Heart left ventricle (tissue), 16 donors: ENCODE data around the gene TMEM270. TPM values are rescaled to one million over a fixed set of nuclear protein-coding genes. Genes with fewer than 3 reads are reported as not detected.

Experiments used
- ATAC-seq, 4 donors: fragments of 200-7000 bp; cut with Tn5 transposase; one replicate each; pipeline ENCODE4 v1.9.1; 2020 to 2022; ENCODE audit warnings: moderate library complexity in 4 of 4, mild to moderate bottlenecking in 3 of 4, moderate number of reproducible peaks in 1 of 4
- DNase-seq, 5 donors: peaks; one replicate each; pipeline ENCODE4 v3.0.0-alpha.2; 2020
- H3K27ac ChIP-seq, 12 donors: fragments of 200-600 bp; sonication (generic) in 4 of 12; one replicate each; pipeline versions ENCODE4 v1.5.0 to v1.8.0; 2016 to 2022; ENCODE audit warnings: mild to moderate bottlenecking in 2 of 12
- H3K27me3 ChIP-seq, 9 donors: fragments of 200-600 bp; sonication (generic) in 2 of 9; one replicate each; pipeline versions ENCODE4 v1.5.1 to v1.8.0; 2016 to 2022; ENCODE audit warnings: mild to moderate bottlenecking in 3 of 9
- H3K36me3 ChIP-seq, 9 donors: fragments of 200-600 bp; sonication (generic) in 2 of 9; one replicate each; pipeline versions ENCODE4 v1.5.0 to v1.8.0; 2018 to 2022; ENCODE audit warnings: mild to moderate bottlenecking in 2 of 9
- H3K4me1 ChIP-seq, 12 donors: fragments of 200-600 bp; sonication (generic) in 4 of 12; one replicate each; pipeline versions ENCODE4 v1.5.0 to v1.8.0; 2016 to 2022; ENCODE audit warnings: mild to moderate bottlenecking in 3 of 12
- H3K4me3 ChIP-seq, 12 donors: fragments of 200-600 bp; sonication (generic) in 4 of 12; one replicate each; pipeline versions ENCODE4 v1.5.0 to v1.8.0; 2017 to 2022; ENCODE audit warnings: mild to moderate bottlenecking in 9 of 12, moderate library complexity in 4 of 12
- H3K9me3 ChIP-seq, 12 donors: fragments of 200-600 bp; sonication (generic) in 4 of 12; one replicate each; pipeline versions ENCODE4 v1.5.0 to v1.8.0; 2016 to 2022; ENCODE audit warnings: mild to moderate bottlenecking in 1 of 12
- CTCF ChIP-seq, 12 donors: fragments of 200-600 bp; sonication (generic) in 4 of 12; IDR thresholded peaks; one replicate each; pipeline versions ENCODE4 v1.5.0 to v1.8.0; 2018 to 2022; ENCODE audit warnings: antibody characterized with exemption in 12 of 12, mild to moderate bottlenecking in 5 of 12
- POLR2A ChIP-seq, 2 donors: fragments of 450-650 bp; IDR thresholded peaks; one replicate each; pipeline ENCODE4 v1.6.1; 2017; ENCODE audit warnings: antibody characterized with exemption in 2 of 2, mild to moderate bottlenecking in 2 of 2, moderate library complexity in 2 of 2
- WGBS, 4 donors: extraction: QIAGEN DNeasy Blood & Tissue Kit in 2 of 4; methylation state at CpG; one replicate each; pipeline versions ENCODE4 v1.1.5 to v1.1.7; 2013 to 2018; 5-methylcytosine and 5-hydroxymethylcytosine counted together
- intact Hi-C, 10 donors: fragments of 100-400 bp; cut with DNase I; formaldehyde crosslinking; loops; one replicate each; pipeline versions ENCODE4 v1.11.1 to v1.14.2; 2022
- polyA plus RNA-seq, 2 donors: library from polyadenylated mRNA; stranded (reverse); fragments of 200-250 nt; gene quantifications; one replicate each; pipeline ENCODE4 v1.2.3, GENCODE V29; 2013
- total RNA-seq, 9 donors: library from RNA; depleted of rRNA in 2 of 9; stranded (reverse); fragments of >200 nt in 2 of 9; fragmentation: NEBNext Ultra II Directional in 3 of 9; extraction: Animal tissue kit (Norgen Biotek cat#: 25700) in 3 of 9; gene quantifications; one replicate each; pipeline versions ENCODE4 v1.1.0 to v1.2.4, GENCODE V29; 2016 to 2023
- donor health status: ischemic (EF 13 %, LVEDD 7.1; RV severe dilation, severe dysfunction).
- donor health status: healthy with polysubstance abuse.
- donor health status: DM: no; HTN: yes; CAD: no.
- donor health status: DM: no; HTN: no; CAD: no.
- donor health status: ischemic (EF 25% LVEDD 6.9; RV normal size, moderate dysfunction).
- donor health status: ischemic (EF 25% LVEDD 5.7; RV mildly dilated, moderate dysfunction).
- donor health status: healthy.
- donor health status: DM: yes; HTN: yes; CAD: no.
- donor health status: ischemic (EF 35%, LVEDD 5.7; RV mildly dilated, moderate dysfunction).
- donor health status: nonischemic (EF 11% LVEDD 7.7; RV severe dilation, severe dysfunction).
- donor health status: DM: yes; HTN: yes; CAD: no.
- donor health status: PGD.
- donor health status: ischemic (EF 29% LVEDD 5.4; RV normal size, mild dysfunction).
- donor health status: nonischemic (EF 23%, LVEDD 6.1; RV moderate dilation, normal function).

Gene TMEM270
- total and polyA plus RNA-seq, 11 donors: not detected

- Histone ChIP-seq H3K27ac (peak overlapping the region in 10 of 12 donors; percentile 18 to 74 (median 44)), H3K4me1 (peaks cover 0 to 50% (median 15%) of the 10 kb centered on the region in 12 donors)
- intact Hi-C loops: loop anchor here in 2 of 10 donors (5.0 kb wide), 2 partner anchors 87 to 132 kb away; partner anchors contain the start of gene ELN (in 2 of the 2)
These were observed 34.0 kb downstream of the TMEM270 start for GRCh38 chr7:73894733-73895551.

GRCh38 chr7:73895626-73896025 lies 34.7 kb downstream of the TMEM270 start:
- intact Hi-C loops: loop anchor here in 1 of 10 donors (5.0 kb wide), 1 partner anchor 87 kb away; no protein-coding TSS in a partner anchor
- TF ChIP-seq POLR2A (IDR thresholded peaks at IDR 0.05) (no peak), CTCF (IDR thresholded peaks at IDR 0.05) (no peak)
- 71 to 86% (median 80%) methylated on average over 3 of the region's 3 CpGs for WGBS, 4 donors
- H3K4me3 ChIP-seq: no peak overlapping the region
- DNase-seq: no peak
- H3K27ac ChIP-seq: peak overlapping the region in 6 of 12 donors; percentile 22 to 74 (median 37)
- H3K27me3 ChIP-seq: no peaks in the 10 kb centered on the region
- peaks cover 0 to 50% (median 15%) of the 10 kb centered on the region in 12 donors for H3K4me1 ChIP-seq
- no peaks in the 10 kb centered on the region for H3K36me3 ChIP-seq
- peaks cover 0 to 27% (median 11%) of the 10 kb centered on the region in 12 donors for H3K9me3 ChIP-seq
- ATAC-seq: no peak

More at GRCh38 chr7:73894733-73895551, 34.0 kb downstream of the TMEM270 start:
- 65 to 75% (median 69%) methylated on average over 5 to 20 of the region's 20 CpGs for WGBS, 4 donors
- H3K36me3 ChIP-seq: no peaks in the 10 kb centered on the region
- no peaks in the 10 kb centered on the region for H3K27me3 ChIP-seq
- no peak overlapping the region for H3K4me3 ChIP-seq
- no peak for TF ChIP-seq POLR2A (IDR thresholded peaks at IDR 0.05)
- TF ChIP-seq CTCF (IDR thresholded peaks at IDR 0.05): peak in 1 of 12 donors; percentile 15
- peaks cover 0 to 27% (median 11%) of the 10 kb centered on the region in 12 donors for H3K9me3 ChIP-seq
- ATAC-seq: peak; percentile 72 to 87 (median 75)
- DNase-seq: peak; percentile 73 to 91 (median 88)

GRCh38 chr7:73896454-73896853 lies 35.5 kb downstream of the TMEM270 start:
- H3K4me3 ChIP-seq: no peak overlapping the region
- H3K36me3 ChIP-seq: no peaks in the 10 kb centered on the region
- H3K9me3 ChIP-seq: peaks cover 0 to 27% (median 11%) of the 10 kb centered on the region in 12 donors
- no peak for TF ChIP-seq POLR2A (IDR thresholded peaks at IDR 0.05)
- no peak for TF ChIP-seq CTCF (IDR thresholded peaks at IDR 0.05)
- intact Hi-C loops: loop anchor here in 1 of 10 donors (5.0 kb wide), 1 partner anchor 86 kb away; no protein-coding TSS in a partner anchor
- H3K27me3 ChIP-seq: no peaks in the 10 kb centered on the region
- peak overlapping the region in 2 of 12 donors; percentile 0 to 41 for H3K27ac ChIP-seq
- WGBS, 4 donors: 52 to 66% (median 56%) methylated on average over 1 of the region's 1 CpG
- H3K4me1 ChIP-seq: peaks cover 0 to 41% (median 13%) of the 10 kb centered on the region in 12 donors
- ATAC-seq: no peak
- DNase-seq: no peak

GRCh38 chr7:73899731-73900142 lies 38.8 kb downstream of the TMEM270 start:
- TF ChIP-seq CTCF (IDR thresholded peaks at IDR 0.05) (no peak), POLR2A (IDR thresholded peaks at IDR 0.05) (no peak)
- peaks cover 0 to 14% (median 0%) of the 10 kb centered on the region in 12 donors for H3K4me1 ChIP-seq
- H3K27ac ChIP-seq: peak overlapping the region in 1 of 12 donors; percentile 29
- intact Hi-C loops: loop anchor here in 1 of 10 donors (5.0 kb wide), 1 partner anchor 83 kb away; no protein-coding TSS in a partner anchor
- ATAC-seq: no peak
- no peak overlapping the region for H3K4me3 ChIP-seq
- H3K9me3 ChIP-seq: peaks cover 0 to 27% (median 11%) of the 10 kb centered on the region in 12 donors
- H3K36me3 ChIP-seq: no peaks in the 10 kb centered on the region
- no peaks in the 10 kb centered on the region for H3K27me3 ChIP-seq
- peak in 2 of 5 donors; percentile 25 to 56 for DNase-seq
- WGBS, 4 donors: 79 to 87% (median 82%) methylated on average over 15 of the region's 15 CpGs
